NCI-H524 treated with DMSO at 0.1 percent for 48 hours (cell line): ENCODE measurements around the gene CELF2.
"Not testable (repeated sequence)": the region's sequence is repeated elsewhere in the genome, so short reads cannot be mapped to it uniquely, and the experiment has no call there.

Experiments used
- DNase-seq: peaks from one replicate; lab custom pipeline; 2025; lab: John Stamatoyannopoulos, UW

CELF2 gene

GRCh38 chr10:11017570-11018431 lies at the start of gene CELF2:
Gene CELF2 (plus strand): TSS chr10:11017872. CDS start chr10:11018090, 218 bp downstream.
- no peak for DNase-seq

- DNase-seq: no peak
Measured at GRCh38 chr10:10968257-10968588, 49.4 kb upstream of the CELF2 start.

- no peak for DNase-seq
Measured at GRCh38 chr10:10973310-10973709, 44.4 kb upstream of the CELF2 start.

- DNase-seq: no peak
Measured at GRCh38 chr10:10975647-10976046, 42.0 kb upstream of the CELF2 start.

GRCh38 chr10:10976652-10977051 lies 41.0 kb upstream of the CELF2 start:
- no peak for DNase-seq

- DNase-seq: no peak
Measured at GRCh38 chr10:10977226-10977956, 40.3 kb upstream of the CELF2 start.

- DNase-seq: no peak
Measured at GRCh38 chr10:10977978-10978377, 39.7 kb upstream of the CELF2 start.

GRCh38 chr10:10985361-10985760 lies 32.3 kb upstream of the CELF2 start:
- no peak for DNase-seq

- DNase-seq: no peak
Measured at GRCh38 chr10:10986606-10987005, 31.1 kb upstream of the CELF2 start.

GRCh38 chr10:10987111-10987510 lies 30.6 kb upstream of the CELF2 start:
- DNase-seq: no peak

- DNase-seq: no peak
Measured at GRCh38 chr10:10989669-10990068, 28.0 kb upstream of the CELF2 start.

GRCh38 chr10:10991144-10991543 lies 26.5 kb upstream of the CELF2 start:
- DNase-seq: no peak

- DNase-seq: no peak
Measured at GRCh38 chr10:10992072-10992471, 25.6 kb upstream of the CELF2 start.

- DNase-seq: no peak
Measured at GRCh38 chr10:10992961-10993714, 24.5 kb upstream of the CELF2 start.

- no peak for DNase-seq
Measured at GRCh38 chr10:10993785-10994184, 23.9 kb upstream of the CELF2 start.

- no peak for DNase-seq
Measured at GRCh38 chr10:10994360-10994759, 23.3 kb upstream of the CELF2 start.

- no peak for DNase-seq
Measured at GRCh38 chr10:10995120-10995519, 22.6 kb upstream of the CELF2 start.

- DNase-seq: no peak
Measured at GRCh38 chr10:10996966-10997620, 20.6 kb upstream of the CELF2 start.

- not testable (repeated sequence) for DNase-seq
Measured at GRCh38 chr10:10999501-10999900, 18.2 kb upstream of the CELF2 start.

GRCh38 chr10:11002485-11002884 lies 15.2 kb upstream of the CELF2 start:
- no peak for DNase-seq

GRCh38 chr10:11002916-11003315 lies 14.8 kb upstream of the CELF2 start:
- no peak for DNase-seq

- DNase-seq: no peak
Measured at GRCh38 chr10:11003679-11004078, 14.0 kb upstream of the CELF2 start.
